ENCODE results near the gene SLC7A8. TPM values are rescaled to one million over a fixed set of nuclear protein-coding genes. Genes with fewer than 3 reads are reported as not detected.
A peak's percentile ranks its signal among the peaks of the same experiment; 100 is the strongest.

Gene SLC7A8
- total RNA-seq, 2 donors from 2014 or later, result 1.2 to 1.9 TPM

DNA sequence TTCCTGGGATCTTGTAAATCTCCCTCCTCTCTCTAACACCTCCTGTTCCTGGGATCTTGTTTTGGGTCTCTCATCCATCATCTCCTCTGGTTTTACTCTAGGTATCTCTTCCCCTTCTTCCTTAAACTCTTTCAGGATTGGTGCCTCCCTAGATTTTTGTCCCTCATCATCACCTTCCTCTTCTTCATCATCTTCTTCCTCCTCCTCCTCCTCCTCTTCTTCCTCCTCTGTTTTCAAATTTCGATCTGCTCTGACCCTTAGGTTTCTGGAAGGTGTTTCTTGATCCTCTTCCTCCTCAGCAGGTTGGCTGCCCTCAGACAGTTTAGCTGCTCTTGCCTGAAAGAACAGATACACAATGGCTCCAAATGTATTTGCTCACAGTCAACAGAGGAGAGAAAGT, 103.0 kb downstream of the SLC7A8 start:
- peaks cover 13 to 18% of the 10 kb centered on the region in 2 donors for H3K36me3 Mint-ChIP-seq
- DNase-seq (ENCODE audit: low spot score in 2 of 2), result no peak

DNA sequence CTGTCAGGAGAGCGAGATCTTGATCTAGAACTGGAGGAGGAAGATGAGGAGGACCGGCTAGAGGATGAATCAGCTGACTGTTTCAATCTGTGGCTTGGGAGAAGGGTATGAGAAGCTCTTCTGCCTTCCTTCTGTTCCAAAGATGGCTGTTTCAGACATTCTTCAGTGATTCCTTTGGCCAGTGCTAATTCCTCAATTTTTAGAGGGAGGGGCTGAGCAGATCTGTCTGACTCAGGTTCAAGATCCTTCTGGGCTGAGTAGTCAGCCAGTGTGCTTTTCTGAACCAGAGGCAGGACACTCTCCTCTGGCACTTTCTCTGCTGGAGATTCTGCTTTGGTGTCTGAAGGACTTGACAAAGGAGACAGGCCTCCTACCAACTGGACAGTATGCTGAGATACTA, 103.7 kb downstream of the SLC7A8 start:
- DNase-seq (ENCODE audit: low spot score in 2 of 2) (no peak), ATAC-seq (no peak)
- no peaks in the 10 kb centered on the region for H3K9me3 Mint-ChIP-seq
- peak overlapping the region; percentile 42 to 51 for H3K27ac Mint-ChIP-seq
- peaks cover 13 to 21% of the 10 kb centered on the region in 2 donors for H3K36me3 Mint-ChIP-seq

More for the DNA sequence above, 103.0 kb downstream of the SLC7A8 start:
- H3K9me3 Mint-ChIP-seq, result no peaks in the 10 kb centered on the region
- no peak for ATAC-seq
- peak overlapping the region; percentile 9 to 81 for H3K27ac Mint-ChIP-seq

DNA sequence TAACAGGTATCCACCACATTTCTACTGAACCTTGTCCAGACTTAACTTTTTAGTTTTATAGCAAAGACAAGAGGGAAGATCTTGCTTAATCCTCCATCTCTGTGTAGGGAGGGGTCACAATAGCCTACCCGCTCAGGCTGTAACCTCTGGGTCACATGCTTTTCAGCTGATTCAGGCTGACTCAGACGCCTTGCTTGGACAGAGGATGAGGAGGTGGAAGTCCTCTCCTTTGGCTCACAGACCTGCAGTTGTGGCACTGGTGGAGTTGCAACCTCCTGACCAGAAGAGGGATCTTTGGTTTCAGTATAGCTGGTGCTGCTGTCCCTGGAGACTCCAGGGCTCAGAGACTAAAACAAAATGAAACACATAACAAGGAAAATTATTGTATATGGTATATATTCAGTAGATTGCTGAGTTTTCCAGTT, 104.8 kb downstream of the SLC7A8 start:
- peak overlapping the region; percentile 29 to 42 for H3K27ac Mint-ChIP-seq
- DNase-seq (ENCODE audit: low spot score in 2 of 2) (no peak), ATAC-seq (peak in 1 of 2 donors; percentile 88)
- H3K36me3 Mint-ChIP-seq, result peaks cover 13 to 21% of the 10 kb centered on the region in 2 donors
- no peaks in the 10 kb centered on the region for H3K9me3 Mint-ChIP-seq

DNA sequence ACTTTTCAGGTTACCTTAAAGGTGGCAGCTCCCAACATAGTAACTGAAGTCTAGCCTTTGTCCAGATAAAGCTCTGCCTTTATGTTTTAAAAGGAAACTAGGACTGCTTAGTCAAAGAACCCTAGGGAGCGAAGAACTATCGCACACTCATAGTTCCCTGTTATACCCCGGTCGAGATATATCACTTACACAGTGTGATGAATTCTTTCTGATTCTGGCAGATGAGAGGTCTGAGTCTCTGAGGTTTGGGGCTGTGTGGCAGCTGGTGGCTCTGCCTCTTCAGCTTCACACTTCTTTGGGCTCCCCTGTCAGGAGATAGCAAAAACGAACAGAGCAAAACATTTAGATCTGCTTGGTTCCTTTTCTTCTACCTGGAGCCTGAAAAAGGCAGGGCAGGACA, 105.5 kb downstream of the SLC7A8 start:
- ATAC-seq (no peak), DNase-seq (ENCODE audit: low spot score in 2 of 2) (no peak)
- Mint-ChIP-seq H3K36me3 (peaks cover 13 to 21% of the 10 kb centered on the region in 2 donors), H3K9me3 (no peaks in the 10 kb centered on the region), H3K27ac (peak overlapping the region; percentile 42 to 73)

- Mint-ChIP-seq H3K27ac (no peak overlapping the region), H3K9me3 (no peaks in the 10 kb centered on the region), H3K36me3 (peaks cover 13 to 24% of the 10 kb centered on the region in 2 donors)
- no peak for DNase-seq (ENCODE audit: low spot score in 2 of 2)
- peak; percentile 45 to 57 for ATAC-seq
These were observed 106.6 kb downstream of the SLC7A8 start for GRCh38 chr14:23076785-23077408.

Other genes starting within 250 kb of the SLC7A8 start
- gene HAUS4, start 226.6 kb downstream of the SLC7A8 start, total RNA-seq, result 10 to 100 TPM; 82.2 to 93.3 TPM
- gene AJUBA, start 201.1 kb downstream of the SLC7A8 start, total RNA-seq, result 1 to 10 TPM; 1.5 to 3.8 TPM
- gene C14orf93, start 173.5 kb downstream of the SLC7A8 start, total RNA-seq, result 10 to 100 TPM; 10.9 to 12.6 TPM
- gene PSMB5, start 148.8 kb downstream of the SLC7A8 start, total RNA-seq, result 100 to 1,000 TPM; 137 to 180 TPM
- not detected for gene PSMB11, start 141.4 kb downstream of the SLC7A8 start, total RNA-seq
- gene CDH24, start 126.1 kb downstream of the SLC7A8 start, total RNA-seq, result 1 to 10 TPM; 1.1 to 1.4 TPM
- gene ACIN1, start 88.5 kb downstream of the SLC7A8 start, total RNA-seq, result 100 to 1,000 TPM; 187 to 191 TPM
- gene C14orf119, start 88.2 kb downstream of the SLC7A8 start, total RNA-seq, result 10 to 100 TPM; 36.5 to 49.1 TPM
- not detected for gene CIROP, start 78.7 kb downstream of the SLC7A8 start, total RNA-seq
- gene CEBPE, start 64.4 kb downstream of the SLC7A8 start, total RNA-seq, result under 1 TPM; 0.34 to 0.41 TPM
- gene RNF212B, start 54.3 kb upstream of the SLC7A8 start, total RNA-seq, result not detected
- gene HOMEZ, start 102.5 kb upstream of the SLC7A8 start, total RNA-seq, result 10 to 100 TPM in 1 of 2 donors, 1 to 10 TPM in 1; 6.4 to 15.1 TPM
- 10 to 100 TPM; 26.6 to 49.8 TPM for gene PPP1R3E, start 119.2 kb upstream of the SLC7A8 start, total RNA-seq
- 1 to 10 TPM; 1.7 to 2.3 TPM for gene BCL2L2, start 123.2 kb upstream of the SLC7A8 start, total RNA-seq
- gene PABPN1, start 137.8 kb upstream of the SLC7A8 start, total RNA-seq, result 100 to 1,000 TPM; 232 to 242 TPM
- gene SLC22A17, start 169.2 kb upstream of the SLC7A8 start, total RNA-seq, result 1 to 10 TPM; 7.4 to 8.8 TPM
- gene EFS, start 181.5 kb upstream of the SLC7A8 start, total RNA-seq, result under 1 TPM in 1 of 2 donors, not detected in 1; 0.10 TPM
- not detected for gene IL25, start 189.1 kb upstream of the SLC7A8 start, total RNA-seq
- not detected for gene CMTM5, start 193.4 kb upstream of the SLC7A8 start, total RNA-seq
- under 1 TPM in 1 of 2 donors, not detected in 1; 0.60 TPM for gene MYH6, start 224.6 kb upstream of the SLC7A8 start, total RNA-seq

Measured in activated naive CD4-positive, alpha-beta T cell treated with anti-CD3 and anti-CD28 coated beads, Interleukin-2, amount 50 U/mL, for 72 hours (primary cell).